NCI-H1436 (cell line): ENCODE measurements around the gene NRXN2.

Experiments used
- DNase-seq: peaks from one replicate; lab custom pipeline; 2025; lab: John Stamatoyannopoulos, UW

The NRXN2 gene

GRCh38 chr11:64698427-64698826 is 24.6 kb downstream of the NRXN2 start:
- DNase-seq: no peak

GRCh38 chr11:64697663-64698375 is 25.2 kb downstream of the NRXN2 start:
- DNase-seq: no peak

GRCh38 chr11:64696045-64696444 is 27.0 kb downstream of the NRXN2 start:
- DNase-seq: no peak

- DNase-seq: no peak
Observed at GRCh38 chr11:64695548-64695947, 27.4 kb downstream of the NRXN2 start.

- peak; percentile 38 for DNase-seq
Observed at GRCh38 chr11:64694821-64695365, 28.1 kb downstream of the NRXN2 start.

- DNase-seq: no peak
Observed at GRCh38 chr11:64694026-64694755, 28.8 kb downstream of the NRXN2 start.

GRCh38 chr11:64692764-64693331 is 30.1 kb downstream of the NRXN2 start:
- no peak for DNase-seq

GRCh38 chr11:64691543-64691942 is 31.5 kb downstream of the NRXN2 start:
- DNase-seq: no peak

- no peak for DNase-seq
Observed at GRCh38 chr11:64690235-64690634, 32.8 kb downstream of the NRXN2 start.

- peak; percentile 90 for DNase-seq
Observed at GRCh38 chr11:64688534-64688982, 34.4 kb downstream of the NRXN2 start.

- DNase-seq: no peak
Observed at GRCh38 chr11:64687643-64688533, 35.1 kb downstream of the NRXN2 start.

- DNase-seq: no peak
Observed at GRCh38 chr11:64687204-64687603, 35.8 kb downstream of the NRXN2 start.

GRCh38 chr11:64686466-64687170 is 36.4 kb downstream of the NRXN2 start:
- no peak for DNase-seq

GRCh38 chr11:64685536-64685935 is 37.5 kb downstream of the NRXN2 start:
- no peak for DNase-seq

GRCh38 chr11:64684357-64684756 is 38.6 kb downstream of the NRXN2 start:
- no peak for DNase-seq

GRCh38 chr11:64681171-64681570 is 41.8 kb downstream of the NRXN2 start:
- DNase-seq: no peak

- no peak for DNase-seq
Observed at GRCh38 chr11:64679846-64680245, 43.2 kb downstream of the NRXN2 start.

- DNase-seq: no peak
Observed at GRCh38 chr11:64677441-64678023, 45.5 kb downstream of the NRXN2 start.

GRCh38 chr11:64676261-64676615 is 46.8 kb downstream of the NRXN2 start:
- DNase-seq: no peak

GRCh38 chr11:64675450-64676260 is 47.3 kb downstream of the NRXN2 start:
- DNase-seq: peak; percentile 52
